Spleen (tissue), 11 donors: Measurements from ENCODE around the gene CAMK1G. TPM values are rescaled to one million over a fixed set of nuclear protein-coding genes. Genes with fewer than 3 reads are reported as not detected.

Source experiments
- DNase-seq: peaks from one replicate; pipeline ENCODE4 v3.0.0-alpha.2; 2020
- H3K27ac ChIP-seq, 8 donors: fragments of 200-600 bp; sonication (generic) in 7 of 8; 1 replicate in 4 of 8; 2 replicates in 4 of 8; pipeline versions ENCODE4 v1.5.0 to v1.8.0; 2016 to 2021; ENCODE audit warnings: inconsistent platforms in 4 of 8, mild to moderate bottlenecking in 4 of 8, moderate library complexity in 1 of 8
- H3K27me3 ChIP-seq, 7 donors: fragments of 200-600 bp; sonication (generic) in 6 of 7; replicated peaks in 1 of 7; 1 replicate in 4 of 7; 2 replicates in 3 of 7; pipeline versions ENCODE4 v1.5.0 to v1.8.0; 2016 to 2021; ENCODE audit warnings: inconsistent platforms in 3 of 7, mild to moderate bottlenecking in 1 of 7
- H3K36me3 ChIP-seq, 6 donors: fragments of 200-600 bp; sonication (generic) in 5 of 6; 1 replicate in 4 of 6; 2 replicates in 2 of 6; pipeline versions ENCODE4 v1.5.0 to v1.8.0; 2016 to 2021; ENCODE audit warnings: inconsistent platforms in 2 of 6
- H3K4me1 ChIP-seq, 6 donors: fragments of 200-600 bp; sonication (generic) in 5 of 6; 1 replicate in 3 of 6; 2 replicates in 3 of 6; pipeline versions ENCODE4 v1.5.0 to v1.8.0; 2016 to 2021; ENCODE audit warnings: inconsistent platforms in 3 of 6
- H3K4me3 ChIP-seq, 8 donors: fragments of 200-600 bp; sonication (generic) in 7 of 8; 1 replicate in 4 of 8; 2 replicates in 4 of 8; pipeline versions ENCODE4 v1.5.0 to v1.8.0; 2016 to 2021; ENCODE audit warnings: inconsistent platforms in 4 of 8, mild to moderate bottlenecking in 4 of 8, moderate library complexity in 2 of 8
- H3K9me3 ChIP-seq, 8 donors: fragments of 200-600 bp; sonication (generic) in 7 of 8; 1 replicate in 4 of 8; 2 replicates in 4 of 8; pipeline versions ENCODE4 v1.5.0 to v1.8.0; 2016 to 2021; ENCODE audit warnings: inconsistent platforms in 4 of 8
- POLR2A ChIP-seq, 3 donors: fragments of 450-650 bp; IDR thresholded peaks; one replicate each; pipeline ENCODE4 v1.5.1; 2017; ENCODE audit warnings: antibody characterized with exemption in 3 of 3, mild to moderate bottlenecking in 1 of 3
- POLR2AphosphoS5 ChIP-seq, 3 donors: sonication (generic); formaldehyde crosslinking; IDR thresholded peaks; one replicate each; pipeline ENCODE4 v1.5.1; 2017; ENCODE audit warnings: antibody characterized with exemption in 3 of 3
- WGBS, 5 donors: extraction: QIAGEN DNeasy Blood & Tissue Kit in 3 of 5; methylation state at CpG; one replicate each; pipeline versions ENCODE4 v1.1.5 to v1.1.7; 2013 to 2018; 5-methylcytosine and 5-hydroxymethylcytosine counted together
- intact Hi-C: fragments of 100-400 bp; cut with DNase I; formaldehyde crosslinking; loops from one replicate; pipeline ENCODE4 v1.15.0; 2023; ENCODE audit warnings: low total_unique reads
- polyA plus RNA-seq, 3 donors: library from polyadenylated mRNA; stranded (reverse); fragments of 200-250 nt; gene quantifications; one replicate each; pipeline ENCODE4 v1.2.1, GENCODE V29; 2013
- total RNA-seq, 7 donors: library from RNA; depleted of rRNA in 3 of 7; stranded (reverse); fragments of >200 nt in 3 of 7; fragmentation: NEBNext Ultra II Directional in 4 of 7; extraction: Animal tissue kit (Norgen Biotek cat#: 25700) in 4 of 7; gene quantifications; one replicate each; pipeline versions ENCODE4 v1.1.0 to v1.2.1, GENCODE V29; 2016 to 2021
- TF ChIP-seq, protein P1 (sequence below), 11 experiments: fragments of 200-600 bp in 7 of 11; fragments of 450-650 bp in 4 of 11; sonication (generic) in 4 of 11; IDR thresholded peaks in 8 of 11; conservative IDR thresholded peaks in 3 of 11; 1 replicate in 7 of 11; 2 replicates in 4 of 11; pipeline versions ENCODE4 v1.4.0 to v1.8.0; 2016 to 2021; ENCODE audit warnings: antibody characterized with exemption in 11 of 11, inconsistent platforms in 4 of 11, mild to moderate bottlenecking in 1 of 11
- donor health status: healthy with polysubstance abuse.
- donor health status: DM: no; HTN: no; CAD: no; lungs with moderate emphysema.
- donor health status: DM: no; HTN: no; CAD: no.
- donor health status: Bipolar disorder and iron deficiency.
- donor health status: healthy.
- donor health status: DM: no; HTN: no; CAD: no.
- donor health status: DM: yes; HTN: yes; CAD: no.

Gene CAMK1G
- total and polyA plus RNA-seq, 10 donors, result 0.68 to 12.2 (median 3.0) TPM

DNA sequence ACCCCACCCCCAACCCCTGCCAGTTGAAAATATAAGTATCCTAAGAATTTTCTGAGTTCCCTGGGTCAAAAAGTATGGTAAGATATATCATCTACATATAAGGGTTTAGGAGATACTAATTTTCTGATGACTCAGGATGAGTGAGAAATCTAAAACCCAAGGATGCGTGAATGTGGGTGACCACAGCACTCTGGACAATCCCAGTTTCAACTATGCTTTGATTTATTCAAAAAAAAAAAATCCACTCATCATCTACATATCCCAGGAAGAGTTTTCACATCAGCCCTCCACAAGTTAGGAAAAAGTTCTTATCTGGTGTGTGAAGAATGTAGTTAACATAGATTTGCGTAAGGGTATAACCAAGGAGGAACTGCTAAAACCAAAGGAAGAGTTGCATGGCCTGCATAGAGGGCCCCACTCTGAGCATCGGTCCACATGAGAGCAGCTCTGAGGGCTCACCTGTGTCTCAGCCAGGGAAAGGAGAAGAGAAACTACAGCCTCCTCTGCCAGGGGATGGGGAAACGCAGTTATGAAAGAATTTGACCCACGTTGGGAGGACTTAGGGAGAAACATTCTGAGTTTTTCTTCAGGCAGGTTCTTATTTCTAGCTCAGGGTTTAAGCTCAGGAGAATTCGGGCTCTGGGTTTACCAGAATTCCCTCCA lies 50.0 kb downstream of the CAMK1G start:
- TF ChIP-seq, protein P1, sequence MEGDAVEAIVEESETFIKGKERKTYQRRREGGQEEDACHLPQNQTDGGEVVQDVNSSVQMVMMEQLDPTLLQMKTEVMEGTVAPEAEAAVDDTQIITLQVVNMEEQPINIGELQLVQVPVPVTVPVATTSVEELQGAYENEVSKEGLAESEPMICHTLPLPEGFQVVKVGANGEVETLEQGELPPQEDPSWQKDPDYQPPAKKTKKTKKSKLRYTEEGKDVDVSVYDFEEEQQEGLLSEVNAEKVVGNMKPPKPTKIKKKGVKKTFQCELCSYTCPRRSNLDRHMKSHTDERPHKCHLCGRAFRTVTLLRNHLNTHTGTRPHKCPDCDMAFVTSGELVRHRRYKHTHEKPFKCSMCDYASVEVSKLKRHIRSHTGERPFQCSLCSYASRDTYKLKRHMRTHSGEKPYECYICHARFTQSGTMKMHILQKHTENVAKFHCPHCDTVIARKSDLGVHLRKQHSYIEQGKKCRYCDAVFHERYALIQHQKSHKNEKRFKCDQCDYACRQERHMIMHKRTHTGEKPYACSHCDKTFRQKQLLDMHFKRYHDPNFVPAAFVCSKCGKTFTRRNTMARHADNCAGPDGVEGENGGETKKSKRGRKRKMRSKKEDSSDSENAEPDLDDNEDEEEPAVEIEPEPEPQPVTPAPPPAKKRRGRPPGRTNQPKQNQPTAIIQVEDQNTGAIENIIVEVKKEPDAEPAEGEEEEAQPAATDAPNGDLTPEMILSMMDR (IDR thresholded peaks at IDR 0.05 in 8 of 11, conservative IDR thresholded peaks at IDR 0.05 in 3 of 11), result no peak
- TF ChIP-seq POLR2AphosphoS5 (IDR thresholded peaks at IDR 0.05) (no peak), POLR2A (IDR thresholded peaks at IDR 0.05) (no peak)
- no peaks in the 10 kb centered on the region for H3K9me3 ChIP-seq
- peak overlapping the region in 1 of 8 donors; percentile 14 for H3K27ac ChIP-seq
- H3K4me1 ChIP-seq, result peaks cover 0 to 9% (median 0%) of the 10 kb centered on the region in 6 donors
- H3K27me3 ChIP-seq, result peaks cover 0 to 15% (median 0%) of the 10 kb centered on the region in 7 donors
- DNase-seq, result no peak
- no peak overlapping the region for H3K4me3 ChIP-seq
- intact Hi-C loops, result no loop called here
- H3K36me3 ChIP-seq, result no peaks in the 10 kb centered on the region
- 59 to 79% (median 68%) methylated on average over 6 of the region's 6 CpGs for WGBS, 5 donors

DNA sequence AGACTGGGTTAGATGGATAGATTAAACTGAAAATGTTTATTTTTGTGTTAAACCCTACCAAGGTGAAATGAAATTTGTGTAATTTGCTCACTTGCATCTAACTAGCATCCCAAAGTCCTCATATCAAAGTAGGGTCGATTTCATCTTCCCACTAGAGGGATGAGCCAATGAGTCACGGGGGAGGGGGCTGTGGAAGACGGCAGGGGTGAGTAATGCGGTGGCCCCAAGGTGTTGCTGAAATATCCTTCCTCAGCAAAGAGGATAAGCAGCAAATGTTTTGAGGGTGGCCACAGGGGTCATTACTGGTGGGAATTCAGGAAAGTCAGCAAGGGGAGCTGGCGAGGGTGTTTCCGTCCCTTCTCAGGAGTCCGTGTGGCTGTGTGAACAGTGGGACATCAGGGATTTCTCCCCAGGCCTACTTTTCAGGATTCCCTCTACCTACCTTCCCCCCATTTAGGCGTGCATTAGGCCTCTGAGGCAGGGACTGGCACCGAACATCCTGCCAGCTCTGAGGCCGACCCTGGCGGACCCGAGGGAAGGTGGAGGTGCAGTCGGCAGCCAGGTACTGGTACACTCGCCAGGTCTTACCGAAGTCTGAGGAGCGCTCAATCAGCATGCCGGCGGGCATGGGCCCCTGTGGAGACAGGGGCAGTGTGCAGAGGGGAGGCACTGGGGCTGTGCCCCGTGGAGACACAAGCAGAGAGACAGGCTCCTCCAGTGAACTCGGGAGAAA lies 50.7 kb downstream of the CAMK1G start:
- H3K4me1 ChIP-seq, result peaks cover 0 to 5% (median 0%) of the 10 kb centered on the region in 6 donors
- H3K9me3 ChIP-seq, result no peaks in the 10 kb centered on the region
- H3K27me3 ChIP-seq, result peaks cover 0 to 14% (median 0%) of the 10 kb centered on the region in 7 donors
- intact Hi-C loops, result no loop called here
- WGBS, 5 donors, result 82 to 91% (median 85%) methylated on average over 8 to 20 of the region's 20 CpGs
- H3K36me3 ChIP-seq, result no peaks in the 10 kb centered on the region
- DNase-seq, result no peak
- H3K27ac ChIP-seq, result peak overlapping the region in 1 of 8 donors; percentile 14
- TF ChIP-seq, protein P1 (IDR thresholded peaks at IDR 0.05 in 8 of 11, conservative IDR thresholded peaks at IDR 0.05 in 3 of 11), result no peak
- no peak for TF ChIP-seq POLR2A (IDR thresholded peaks at IDR 0.05)
- TF ChIP-seq POLR2AphosphoS5 (IDR thresholded peaks at IDR 0.05), result no peak
- no peak overlapping the region for H3K4me3 ChIP-seq

- DNase-seq, result no peak
- Histone ChIP-seq H3K9me3 (no peaks in the 10 kb centered on the region), H3K36me3 (no peaks in the 10 kb centered on the region), H3K27ac (no peak overlapping the region), H3K4me3 (no peak overlapping the region), H3K4me1 (peaks cover 0 to 5% (median 0%) of the 10 kb centered on the region in 6 donors), H3K27me3 (peaks cover 0 to 7% (median 0%) of the 10 kb centered on the region in 7 donors)
- intact Hi-C loops, result no loop called here
- WGBS, 5 donors, result 75 to 86% (median 76%) methylated on average over 5 of the region's 5 CpGs
- TF ChIP-seq POLR2A (IDR thresholded peaks at IDR 0.05) (no peak), POLR2AphosphoS5 (IDR thresholded peaks at IDR 0.05) (no peak)
- TF ChIP-seq, protein P1 (IDR thresholded peaks at IDR 0.05 in 8 of 11, conservative IDR thresholded peaks at IDR 0.05 in 3 of 11), result no peak
These were observed 52.3 kb downstream of the CAMK1G start for GRCh38 chr1:209635850-209636249.

- no peak for DNase-seq
- no peak overlapping the region for H3K4me3 ChIP-seq
- peak overlapping the region in 7 of 8 donors; percentile 67 to 80 (median 71) for H3K27ac ChIP-seq
- peaks cover 0 to 15% (median 0%) of the 10 kb centered on the region in 7 donors for H3K27me3 ChIP-seq
- TF ChIP-seq, protein P1 (IDR thresholded peaks at IDR 0.05 in 8 of 11, conservative IDR thresholded peaks at IDR 0.05 in 3 of 11), result no peak
- TF ChIP-seq POLR2AphosphoS5 (IDR thresholded peaks at IDR 0.05), result peak in 2 of 3 donors; percentile 74 to 78
- WGBS, 5 donors, result 55 to 68% (median 63%) methylated on average over 5 of the region's 5 CpGs
- peaks cover 0 to 41% (median 14%) of the 10 kb centered on the region in 6 donors for H3K4me1 ChIP-seq
- intact Hi-C loops, result no loop called here
- H3K9me3 ChIP-seq, result no peaks in the 10 kb centered on the region
- no peaks in the 10 kb centered on the region for H3K36me3 ChIP-seq
These were observed 58.3 kb downstream of the CAMK1G start for GRCh38 chr1:209641832-209642172.
